Loucy (cell line): ENCODE measurements around the gene PLPPR3.

Experiments used
- H2AFZ ChIP-seq: fragments of 200-600 bp; sonication (generic); 2 replicates; pipeline ENCODE4 v1.6.0; 2016; ENCODE audit warnings: antibody characterized with exemption, mild to moderate bottlenecking, low read length, moderate library complexity
- H3F3A ChIP-seq: fragments of 200-600 bp; 2 replicates; pipeline ENCODE4 v1.6.0; 2016; ENCODE audit warnings: antibody characterized with exemption, low read depth, mild to moderate bottlenecking
- H3K27me3 ChIP-seq: fragments of 200-600 bp; sonication (generic); 2 replicates; pipeline ENCODE4 v1.6.1; 2014; ENCODE audit warnings: low read length, mild to moderate bottlenecking; ENCODE audit not compliant: insufficient read depth, poor library complexity, severe bottlenecking
- H3K36me3 ChIP-seq: fragments of 200-600 bp; sonication (generic); 2 replicates; pipeline ENCODE4 v1.6.1; 2016; ENCODE audit warnings: low read length; ENCODE audit not compliant: insufficient read depth
- H3K4me1 ChIP-seq: fragments of 200-600 bp; sonication (generic); 2 replicates; pipeline ENCODE4 v1.5.1; 2014; ENCODE audit warnings: low read length, mild to moderate bottlenecking; ENCODE audit not compliant: insufficient read depth, poor library complexity, severe bottlenecking
- H3K4me2 ChIP-seq: fragments of 200-600 bp; sonication (generic); 2 replicates; pipeline ENCODE4 v1.6.0; 2014; ENCODE audit warnings: antibody characterized with exemption, low read length, low read depth, mild to moderate bottlenecking; ENCODE audit not compliant: poor library complexity, severe bottlenecking
- H3K4me3 ChIP-seq: fragments of 200-600 bp; sonication (generic); 2 replicates; pipeline ENCODE4 v1.5.1; 2014; ENCODE audit warnings: low read length, mild to moderate bottlenecking, mixed read lengths; ENCODE audit not compliant: poor library complexity, severe bottlenecking
- H3K79me2 ChIP-seq: fragments of 200-600 bp; sonication (generic); 2 replicates; pipeline ENCODE4 v1.6.1; 2014; ENCODE audit warnings: low read length; ENCODE audit not compliant: insufficient read depth
- H3K9ac ChIP-seq: fragments of 200-600 bp; sonication (generic); 2 replicates; pipeline ENCODE4 v1.6.0; 2014; ENCODE audit warnings: mild to moderate bottlenecking, low read depth, low read length, moderate library complexity; ENCODE audit not compliant: poor library complexity, severe bottlenecking
- H3K9me2 ChIP-seq: fragments of 200-600 bp; sonication (generic); replicated peaks from 2 replicates; pipeline ENCODE4 v1.6.1; 2016; ENCODE audit warnings: low read depth, low read length, mixed read lengths
- H3K9me3 ChIP-seq: fragments of 200-600 bp; sonication (generic); 2 replicates; pipeline ENCODE4 v1.6.1; 2014; ENCODE audit warnings: mild to moderate bottlenecking, antibody characterized with exemption, low read length, low read depth; ENCODE audit not compliant: insufficient read depth
- H4K20me1 ChIP-seq: fragments of 200-600 bp; sonication (generic); 2 replicates; pipeline ENCODE4 v1.6.0; 2014; ENCODE audit warnings: antibody characterized with exemption, low read length, mild to moderate bottlenecking; ENCODE audit not compliant: insufficient read depth, poor library complexity, severe bottlenecking
- CTCF ChIP-seq: fragments of 200-600 bp; sonication (generic); conservative IDR thresholded peaks from 2 replicates; pipeline ENCODE4 v1.5.1; 2014; ENCODE audit warnings: mild to moderate bottlenecking, antibody characterized with exemption, low read length
- EZH2phosphoT487 ChIP-seq: fragments of 200-600 bp; IDR thresholded peaks from 2 replicates; pipeline ENCODE4 v1.6.1; 2018; ENCODE audit warnings: antibody characterized with exemption, mild to moderate bottlenecking, moderate library complexity, borderline replicate concordance

Gene PLPPR3

GRCh38 chr19:791007-791566 is 30.7 kb downstream of the PLPPR3 start:
- Histone ChIP-seq H3K79me2 (0 out of 2 replicates have a peak, but pooled peaks cover 3% of the 10 kb centered on the region), H3K9ac (no peak overlapping the region), H3F3A (no peaks in the 10 kb centered on the region), H3K27me3 (no peaks in the 10 kb centered on the region), H4K20me1 (no peaks in the 10 kb centered on the region), H3K4me2 (no peak overlapping the region), H3K36me3 (no peaks in the 10 kb centered on the region), H3K9me2 (no peaks in the 10 kb centered on the region), H3K9me3 (no peaks in the 10 kb centered on the region), H3K4me1 (peaks cover 2% of the 10 kb centered on the region), H2AFZ (no peak overlapping the region), H3K4me3 (no peak overlapping the region)
- TF ChIP-seq EZH2phosphoT487 (no peak), CTCF (no peak)

- Histone ChIP-seq H3K9ac (no peak overlapping the region), H3K9me3 (no peaks in the 10 kb centered on the region), H3K27me3 (no peaks in the 10 kb centered on the region), H3F3A (no peaks in the 10 kb centered on the region), H3K36me3 (no peaks in the 10 kb centered on the region), H2AFZ (no peak overlapping the region), H3K4me3 (no peak overlapping the region), H3K9me2 (no peaks in the 10 kb centered on the region), H3K4me1 (no peaks in the 10 kb centered on the region), H4K20me1 (no peaks in the 10 kb centered on the region), H3K79me2 (no peaks in the 10 kb centered on the region), H3K4me2 (no peak overlapping the region)
- TF ChIP-seq EZH2phosphoT487 (no peak), CTCF (no peak)
These were observed 32.1 kb downstream of the PLPPR3 start for GRCh38 chr19:789701-790060.

GRCh38 chr19:788983-789700 is 32.6 kb downstream of the PLPPR3 start:
- no peak overlapping the region for H3K4me2 ChIP-seq
- no peaks in the 10 kb centered on the region for H3K36me3 ChIP-seq
- H2AFZ ChIP-seq: no peak overlapping the region
- H3K4me3 ChIP-seq: no peak overlapping the region
- no peaks in the 10 kb centered on the region for H3K9me2 ChIP-seq
- H3K9ac ChIP-seq: no peak overlapping the region
- no peaks in the 10 kb centered on the region for H4K20me1 ChIP-seq
- no peaks in the 10 kb centered on the region for H3K79me2 ChIP-seq
- TF ChIP-seq EZH2phosphoT487 (no peak), CTCF (no peak)
- no peaks in the 10 kb centered on the region for H3K27me3 ChIP-seq
- no peaks in the 10 kb centered on the region for H3K9me3 ChIP-seq
- H3K4me1 ChIP-seq: no peaks in the 10 kb centered on the region
- no peaks in the 10 kb centered on the region for H3F3A ChIP-seq
